HCT116 (cell line): ENCODE data around the gene HUS1B.

Experiments
- EZH2 ChIP-seq: fragments of 200-600 bp; sonication (generic); IDR thresholded peaks from 2 replicates; pipeline ENCODE4 v1.6.1; 2017; ENCODE audit warnings: antibody characterized with exemption, mixed run types
- EZH2phosphoT487 ChIP-seq: fragments of 200-600 bp; IDR thresholded peaks from 2 replicates; pipeline ENCODE4 v1.6.1; 2018; ENCODE audit warnings: antibody characterized with exemption, borderline replicate concordance
- MAX ChIP-seq: IDR thresholded peaks from 2 replicates; pipeline ENCODE4 v1.6.1; 2012
- POLR2A ChIP-seq: IDR thresholded peaks from 2 replicates; pipeline ENCODE4 v1.7.0; 2011; ENCODE audit warnings: borderline replicate concordance; ENCODE audit not compliant: insufficient read depth, insufficient read length; ENCODE audit errors: extremely low read depth
- POLR2AphosphoS5 ChIP-seq: IDR thresholded peaks from 2 replicates; pipeline ENCODE4 v1.6.1; 2011; ENCODE audit warnings: mild to moderate bottlenecking, low read depth, low read length, moderate library complexity
- REST ChIP-seq: IDR thresholded peaks from 2 replicates; pipeline ENCODE4 v1.6.1; 2012; ENCODE audit warnings: low read depth
- SP1 ChIP-seq: IDR thresholded peaks from 2 replicates; pipeline ENCODE4 v1.6.1; 2012; ENCODE audit warnings: low read depth
- ZNF274 ChIP-seq: fragments of 200-500 bp; sonication (Bioruptor generic); IDR thresholded peaks from 2 replicates; pipeline ENCODE4 v1.6.1; 2014; ENCODE audit warnings: mild to moderate bottlenecking, low read depth, low read length, inconsistent platforms
- TF ChIP-seq, protein P1 (sequence below), 3 experiments: fragments of 200-600 bp in 1 of 3; sonication (generic) in 1 of 3; IDR thresholded peaks in 2 of 3; conservative IDR thresholded peaks in 1 of 3; 2 replicates each; pipeline ENCODE4 v1.5.1; 2012 to 2017; ENCODE audit warnings: low read depth in 2 of 3, low read length in 2 of 3, antibody characterized with exemption in 1 of 3, borderline replicate concordance in 1 of 3, control low read depth in 1 of 3, mild to moderate bottlenecking in 1 of 3, mixed read lengths in 1 of 3, mixed run types in 1 of 3, moderate library complexity in 1 of 3; ENCODE audit not compliant: insufficient read depth in 1 of 3

GRCh38 chr6:706146-706545 lies 49.2 kb upstream of the HUS1B start:
- TF ChIP-seq POLR2A: no peak
- TF ChIP-seq EZH2: no peak
- TF ChIP-seq POLR2AphosphoS5: no peak
- TF ChIP-seq ZNF274: no peak
- no peak for TF ChIP-seq EZH2phosphoT487
- TF ChIP-seq, protein P1, sequence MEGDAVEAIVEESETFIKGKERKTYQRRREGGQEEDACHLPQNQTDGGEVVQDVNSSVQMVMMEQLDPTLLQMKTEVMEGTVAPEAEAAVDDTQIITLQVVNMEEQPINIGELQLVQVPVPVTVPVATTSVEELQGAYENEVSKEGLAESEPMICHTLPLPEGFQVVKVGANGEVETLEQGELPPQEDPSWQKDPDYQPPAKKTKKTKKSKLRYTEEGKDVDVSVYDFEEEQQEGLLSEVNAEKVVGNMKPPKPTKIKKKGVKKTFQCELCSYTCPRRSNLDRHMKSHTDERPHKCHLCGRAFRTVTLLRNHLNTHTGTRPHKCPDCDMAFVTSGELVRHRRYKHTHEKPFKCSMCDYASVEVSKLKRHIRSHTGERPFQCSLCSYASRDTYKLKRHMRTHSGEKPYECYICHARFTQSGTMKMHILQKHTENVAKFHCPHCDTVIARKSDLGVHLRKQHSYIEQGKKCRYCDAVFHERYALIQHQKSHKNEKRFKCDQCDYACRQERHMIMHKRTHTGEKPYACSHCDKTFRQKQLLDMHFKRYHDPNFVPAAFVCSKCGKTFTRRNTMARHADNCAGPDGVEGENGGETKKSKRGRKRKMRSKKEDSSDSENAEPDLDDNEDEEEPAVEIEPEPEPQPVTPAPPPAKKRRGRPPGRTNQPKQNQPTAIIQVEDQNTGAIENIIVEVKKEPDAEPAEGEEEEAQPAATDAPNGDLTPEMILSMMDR (IDR thresholded peaks at IDR 0.05 in 2 of 3, conservative IDR thresholded peaks at IDR 0.05 in 1 of 3; ENCODE audit: borderline replicate concordance in 1 of 3, insufficient read depth in 1 of 3, low read depth in 2 of 3, low read length in 2 of 3): no peak
- no peak for TF ChIP-seq REST
- TF ChIP-seq MAX: no peak
- TF ChIP-seq SP1: no peak
